Muscle of back (tissue), 11 donors: Measurements from ENCODE around the gene CACNA2D3. TPM values are rescaled to one million over a fixed set of nuclear protein-coding genes. Genes with fewer than 3 reads are reported as not detected.

Experiments
- DNase-seq, 3 donors: peaks; one replicate each; pipeline versions ENCODE4 v3.0.0 to v3.0.0-alpha.2; 2013
- polyA plus RNA-seq, 10 donors: library from polyadenylated mRNA; unstranded; fragments of 120-200 nt; gene quantifications; one replicate each; pipeline ENCODE4 v1.2.1, GENCODE V29; 2013; ENCODE audit not compliant: insufficient read length in 10 of 10

Gene CACNA2D3
- polyA plus RNA-seq, 10 donors = 1.0 to 2.9 (median 1.9) TPM

GRCh38 chr3:54670201-54671000 lies 548.0 kb downstream of the CACNA2D3 start:
- DNase-seq = no peak

GRCh38 chr3:54671511-54671910 lies 549.2 kb downstream of the CACNA2D3 start:
- DNase-seq = peak in 1 of 3 donors; percentile 21

DNA sequence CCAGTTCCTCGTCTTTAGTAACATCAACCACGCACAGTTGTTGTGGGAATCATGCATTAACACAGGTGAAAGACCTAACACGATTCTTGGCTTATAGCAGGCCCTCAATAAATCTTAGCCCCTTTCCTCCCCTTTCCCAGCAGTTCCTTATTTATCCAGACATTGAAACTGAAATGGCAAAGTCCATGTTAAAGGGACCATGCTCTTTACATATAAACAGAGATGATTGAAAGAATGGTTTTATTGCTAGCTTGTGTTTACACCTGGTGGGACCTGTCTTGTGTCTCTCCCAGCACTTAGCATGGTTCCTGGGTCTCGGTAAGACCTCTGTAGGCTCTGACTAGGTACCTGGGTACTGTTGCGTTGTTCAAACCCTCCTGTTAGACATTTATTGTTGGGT lies 553.7 kb downstream of the CACNA2D3 start:
- DNase-seq = no peak

GRCh38 chr3:54681706-54682105 lies 559.4 kb downstream of the CACNA2D3 start:
- DNase-seq = no peak

DNA sequence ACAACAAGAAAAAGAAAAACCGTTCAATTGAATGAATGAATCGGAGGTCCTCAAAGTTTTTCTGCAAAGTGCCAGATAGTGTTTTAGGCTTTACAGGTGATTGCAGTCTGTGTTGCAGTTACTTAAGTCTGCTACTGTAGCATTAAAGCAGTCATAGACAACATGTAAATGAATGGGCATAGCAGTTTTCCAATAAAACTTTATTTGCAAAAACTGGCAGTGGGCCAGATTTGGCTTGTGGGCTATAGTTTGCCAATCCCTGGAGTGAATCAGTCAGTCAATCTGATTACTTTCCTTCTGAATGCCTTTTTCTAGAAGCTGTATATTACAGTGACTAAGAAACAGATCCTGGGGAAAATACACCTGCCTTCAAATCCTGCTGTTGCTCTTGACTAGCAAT lies 562.9 kb downstream of the CACNA2D3 start:
- no peak for DNase-seq

GRCh38 chr3:54691289-54691771 lies 569.0 kb downstream of the CACNA2D3 start:
- peak; percentile 34 to 79 (median 44) for DNase-seq

- DNase-seq = no peak
These were observed 574.0 kb downstream of the CACNA2D3 start for GRCh38 chr3:54696313-54696712.

GRCh38 chr3:54698054-54698453 lies 575.7 kb downstream of the CACNA2D3 start:
- no peak for DNase-seq

DNA sequence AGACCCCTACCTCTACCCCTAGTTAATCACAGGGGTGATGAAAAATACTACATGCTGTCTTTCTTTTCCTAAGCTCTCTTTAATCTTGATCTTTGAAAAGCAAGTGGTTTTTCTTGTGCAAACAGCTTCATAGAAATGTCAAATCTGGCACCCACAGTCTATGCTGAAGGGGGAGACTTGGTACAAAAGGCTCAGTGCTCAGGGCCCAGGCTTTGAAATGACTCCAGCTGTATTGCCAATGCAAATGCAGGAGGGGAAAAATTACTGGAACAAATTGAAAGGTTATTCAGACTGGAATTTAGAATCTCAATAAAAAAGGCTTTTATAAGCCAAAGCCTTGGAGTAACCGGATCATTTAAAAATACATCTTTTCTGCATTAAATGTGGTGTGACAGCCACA lies 581.6 kb downstream of the CACNA2D3 start:
- DNase-seq = peak in 1 of 3 donors; percentile 28

GRCh38 chr3:54705730-54706129 lies 583.4 kb downstream of the CACNA2D3 start:
- no peak for DNase-seq

DNA sequence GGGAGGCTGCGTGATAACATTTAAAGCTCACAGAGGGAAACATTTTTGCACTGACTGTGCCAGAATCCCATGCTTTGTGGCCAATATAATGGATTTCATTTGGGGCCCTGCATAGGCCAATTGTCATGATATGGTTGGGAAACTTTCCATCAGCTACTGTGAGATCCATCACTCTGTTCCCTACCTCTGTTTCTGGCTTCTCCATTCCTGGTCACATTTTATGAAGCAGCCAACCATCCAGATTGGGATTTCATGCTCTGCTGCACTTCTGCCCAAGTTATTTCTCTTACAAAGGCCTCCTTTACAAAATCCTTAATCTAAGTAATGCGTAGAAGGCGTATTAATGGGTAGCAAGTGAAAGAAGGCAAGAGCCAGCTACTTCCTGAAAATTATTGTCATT lies 584.4 kb downstream of the CACNA2D3 start:
- DNase-seq = peak in 1 of 3 donors; percentile 57

DNA sequence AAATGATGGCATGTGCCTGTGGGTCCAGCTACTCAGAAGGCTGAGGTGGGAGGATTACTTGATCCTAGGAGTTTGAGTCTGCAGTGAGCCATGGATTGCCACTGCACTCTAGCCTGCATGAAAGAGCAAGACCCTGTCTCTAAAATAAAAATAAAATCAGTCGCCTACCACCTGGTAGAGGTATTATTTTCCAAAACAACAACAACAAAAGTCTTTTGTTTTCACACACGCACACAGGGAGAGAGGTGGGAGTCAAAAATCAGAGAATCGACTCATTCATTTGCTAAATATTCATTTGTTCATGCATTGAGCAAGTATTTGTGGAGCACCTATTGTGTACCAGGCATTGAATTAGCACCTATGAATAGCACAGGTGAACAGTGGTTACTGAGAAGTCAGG lies 587.4 kb downstream of the CACNA2D3 start:
- no peak for DNase-seq

DNA sequence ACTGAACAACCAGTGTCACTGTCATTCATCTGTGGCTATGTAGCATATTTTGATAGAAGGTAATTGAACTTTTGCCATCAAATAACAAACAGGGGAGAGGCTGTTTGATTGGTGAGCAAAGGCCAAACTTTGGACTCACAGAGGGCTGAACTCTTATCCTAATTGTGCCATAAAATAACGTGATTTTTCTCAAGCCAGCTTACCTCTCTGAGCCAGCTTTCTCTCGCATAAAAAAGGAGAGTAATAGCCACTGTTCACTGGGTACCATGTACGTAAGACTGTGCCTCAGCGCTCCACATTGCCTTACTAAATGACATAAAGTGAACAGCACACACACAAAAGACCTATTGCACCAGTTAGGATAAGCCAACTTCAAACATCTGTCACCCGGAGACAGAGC lies 588.6 kb downstream of the CACNA2D3 start:
- DNase-seq = no peak

- DNase-seq = peak; percentile 42 to 78 (median 62)
These were observed 590.2 kb downstream of the CACNA2D3 start for GRCh38 chr3:54712539-54712938.

DNA sequence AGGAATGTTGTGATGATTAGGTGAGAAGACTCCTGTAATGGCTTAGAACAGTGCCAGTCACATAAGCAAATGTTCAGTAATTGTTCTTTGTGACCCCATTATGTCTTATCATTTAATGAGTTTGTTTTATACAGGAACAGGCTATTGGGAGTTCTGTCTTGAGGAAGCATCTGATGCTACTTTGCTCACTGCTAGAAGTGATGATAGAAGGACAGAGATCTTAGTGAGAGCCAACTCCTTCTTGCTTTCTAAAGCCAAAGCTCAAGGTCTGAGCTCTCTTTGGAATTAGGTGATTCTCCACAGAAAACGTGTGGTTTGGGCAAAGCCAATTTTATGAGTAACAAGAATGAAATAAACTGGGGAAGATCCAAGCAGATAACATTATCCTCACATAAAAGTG lies 590.7 kb downstream of the CACNA2D3 start:
- no peak for DNase-seq

GRCh38 chr3:54713455-54713854 lies 591.1 kb downstream of the CACNA2D3 start:
- no peak for DNase-seq

GRCh38 chr3:54714035-54714434 lies 591.7 kb downstream of the CACNA2D3 start:
- no peak for DNase-seq

- DNase-seq = no peak
These were observed 595.2 kb downstream of the CACNA2D3 start for GRCh38 chr3:54717506-54717905.

DNA sequence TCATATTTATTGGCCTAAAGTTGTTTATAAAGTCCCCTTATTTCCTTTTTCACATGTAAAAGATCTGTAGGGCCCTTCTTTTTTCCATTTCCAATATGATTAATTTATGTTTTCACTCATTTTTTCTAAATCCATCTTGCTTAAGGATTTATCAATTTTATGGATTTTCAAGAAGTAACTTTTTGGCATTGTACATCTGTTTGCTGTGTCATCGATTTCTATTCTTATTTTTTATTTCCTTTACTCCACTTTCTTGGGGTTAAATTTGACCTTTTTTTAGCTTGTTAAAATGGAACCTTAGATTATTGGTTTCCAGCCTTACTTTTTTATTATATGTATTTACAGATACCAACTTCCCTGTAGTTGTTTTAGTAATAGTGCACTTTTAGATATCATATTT lies 597.6 kb downstream of the CACNA2D3 start:
- no peak for DNase-seq

- DNase-seq = no peak
These were observed 598.3 kb downstream of the CACNA2D3 start for GRCh38 chr3:54720604-54721003.

DNA sequence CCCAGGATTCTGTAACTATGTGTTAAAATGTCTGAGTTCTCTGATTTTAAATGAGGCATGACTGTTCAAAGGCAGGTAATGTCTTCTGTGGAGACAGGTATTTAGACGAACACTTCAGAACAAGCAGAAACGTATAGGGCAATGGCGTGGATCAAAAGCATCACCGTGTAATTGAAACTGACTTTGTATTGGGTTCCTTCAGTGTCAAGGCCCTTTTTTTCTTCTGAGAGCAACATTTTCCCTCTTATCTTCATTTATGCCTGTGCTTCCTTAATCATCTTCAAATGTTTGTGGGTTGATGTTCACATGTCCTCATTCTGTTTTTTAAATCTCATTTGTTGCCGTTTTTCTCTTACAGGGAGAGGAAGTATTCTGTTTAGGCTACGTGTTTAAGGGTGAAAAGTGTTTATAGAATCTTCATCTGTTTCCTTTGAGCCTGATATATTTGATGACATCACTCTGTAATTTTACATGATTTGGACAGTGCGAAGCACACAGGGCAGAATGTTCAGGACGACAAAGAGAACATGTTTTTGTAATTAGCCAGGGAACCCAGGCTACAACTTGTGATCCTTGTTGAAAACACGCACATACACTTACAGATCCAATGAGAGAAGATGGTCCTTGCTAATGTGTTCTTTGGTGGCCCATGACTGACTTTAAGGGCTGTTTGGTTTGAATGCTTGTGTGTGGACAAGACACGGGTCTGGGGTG lies 609.5 kb downstream of the CACNA2D3 start:
- peak in 1 of 3 donors; percentile 26 for DNase-seq

DNA sequence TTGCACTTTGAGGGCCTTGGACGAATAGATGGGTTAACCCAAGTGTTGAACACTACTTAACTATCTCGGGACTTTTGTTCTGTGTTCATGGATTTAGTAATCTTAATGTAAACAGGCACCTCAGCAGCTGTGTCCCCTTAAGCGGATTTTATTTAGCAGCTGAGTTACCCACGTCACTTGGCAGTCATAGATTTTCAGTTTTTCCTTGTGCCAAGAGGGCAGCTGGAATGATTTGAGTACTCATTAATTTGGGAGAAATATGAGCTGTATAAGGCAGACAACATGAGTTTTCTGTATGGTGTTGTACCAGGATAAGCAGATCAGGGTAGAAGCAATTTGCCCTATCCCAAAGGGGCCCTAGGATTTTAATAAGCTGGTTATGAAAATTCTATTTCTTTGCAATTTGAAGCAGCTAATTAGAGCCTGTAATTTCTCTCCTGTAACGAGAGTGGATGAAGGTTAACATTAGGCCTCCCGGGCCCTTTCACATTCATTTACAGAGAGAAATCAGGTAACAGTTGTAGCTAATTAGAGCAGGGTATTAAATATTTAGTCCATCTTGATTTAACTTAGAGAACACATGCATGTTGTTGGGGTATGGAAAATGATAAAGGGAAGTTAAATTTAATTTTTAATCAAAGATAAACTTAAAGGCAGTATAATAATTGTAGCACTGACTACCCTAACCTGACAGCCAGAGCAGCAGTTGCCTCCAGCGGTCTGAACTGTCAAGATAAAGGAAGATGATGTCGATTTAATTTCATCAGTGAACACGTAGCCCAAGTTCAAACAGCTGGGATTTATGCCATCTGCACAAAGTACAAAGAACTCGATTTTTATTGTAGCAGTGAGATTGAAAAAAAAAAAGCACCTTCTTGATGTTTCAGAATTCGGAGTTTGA lies 611.0 kb downstream of the CACNA2D3 start:
- DNase-seq = peak; percentile 38 to 67 (median 58)
